ENCODE results near the gene KPNB1.

DNA sequence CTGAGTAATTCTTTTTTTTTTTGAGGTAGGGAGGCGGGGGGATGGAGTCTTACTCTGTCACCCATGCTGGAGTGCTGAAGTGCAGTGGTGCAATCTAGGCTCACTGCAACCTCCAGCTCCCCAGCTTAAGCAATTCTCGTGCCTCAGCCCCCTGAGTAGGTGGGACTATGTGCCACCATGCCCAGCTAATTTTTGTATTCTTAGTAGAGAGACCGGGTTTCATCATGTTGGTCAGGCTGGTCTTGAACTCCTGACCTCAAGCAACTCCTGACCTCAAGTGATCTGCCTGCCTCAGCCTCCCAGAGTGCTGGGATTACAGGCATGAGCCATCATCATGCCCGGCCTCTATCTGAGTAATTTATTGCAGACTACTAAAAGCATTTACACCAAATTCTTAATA, 19.4 kb downstream of the KPNB1 start:
- TF ChIP-seq, protein P1, sequence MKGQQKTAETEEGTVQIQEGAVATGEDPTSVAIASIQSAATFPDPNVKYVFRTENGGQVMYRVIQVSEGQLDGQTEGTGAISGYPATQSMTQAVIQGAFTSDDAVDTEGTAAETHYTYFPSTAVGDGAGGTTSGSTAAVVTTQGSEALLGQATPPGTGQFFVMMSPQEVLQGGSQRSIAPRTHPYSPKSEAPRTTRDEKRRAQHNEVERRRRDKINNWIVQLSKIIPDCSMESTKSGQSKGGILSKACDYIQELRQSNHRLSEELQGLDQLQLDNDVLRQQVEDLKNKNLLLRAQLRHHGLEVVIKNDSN (IDR thresholded peaks at IDR 0.05) = no peak
- TF ChIP-seq RAD21 (IDR thresholded peaks at IDR 0.05; ENCODE audit: low read depth) = no peak
- no peak for TF ChIP-seq TAF1 (IDR thresholded peaks at IDR 0.05; ENCODE audit: low read depth)
- no peak for TF ChIP-seq EGR1 (IDR thresholded peaks at IDR 0.05)

All from Ishikawa (cell line).